Activated CD8-positive, alpha-beta memory T cell treated with anti-CD3 and anti-CD28 coated beads for 24 hours (primary cell): ENCODE data around the gene DENND6B.
A peak's percentile ranks its signal among the peaks of the same experiment; 100 is the strongest.
"Not testable (repeated sequence)": the region's sequence is repeated elsewhere in the genome, so short reads cannot be mapped to it uniquely, and the experiment has no call there.

Source experiments
- DNase-seq: peaks from one replicate; pipeline ENCODE4 v3.0.0-alpha.2; 2020

DENND6B gene, protein sequence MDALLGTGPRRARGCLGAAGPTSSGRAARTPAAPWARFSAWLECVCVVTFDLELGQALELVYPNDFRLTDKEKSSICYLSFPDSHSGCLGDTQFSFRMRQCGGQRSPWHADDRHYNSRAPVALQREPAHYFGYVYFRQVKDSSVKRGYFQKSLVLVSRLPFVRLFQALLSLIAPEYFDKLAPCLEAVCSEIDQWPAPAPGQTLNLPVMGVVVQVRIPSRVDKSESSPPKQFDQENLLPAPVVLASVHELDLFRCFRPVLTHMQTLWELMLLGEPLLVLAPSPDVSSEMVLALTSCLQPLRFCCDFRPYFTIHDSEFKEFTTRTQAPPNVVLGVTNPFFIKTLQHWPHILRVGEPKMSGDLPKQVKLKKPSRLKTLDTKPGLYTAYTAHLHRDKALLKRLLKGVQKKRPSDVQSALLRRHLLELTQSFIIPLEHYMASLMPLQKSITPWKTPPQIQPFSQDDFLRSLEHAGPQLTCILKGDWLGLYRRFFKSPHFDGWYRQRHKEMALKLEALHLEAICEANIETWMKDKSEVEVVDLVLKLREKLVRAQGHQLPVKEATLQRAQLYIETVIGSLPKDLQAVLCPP

DNA sequence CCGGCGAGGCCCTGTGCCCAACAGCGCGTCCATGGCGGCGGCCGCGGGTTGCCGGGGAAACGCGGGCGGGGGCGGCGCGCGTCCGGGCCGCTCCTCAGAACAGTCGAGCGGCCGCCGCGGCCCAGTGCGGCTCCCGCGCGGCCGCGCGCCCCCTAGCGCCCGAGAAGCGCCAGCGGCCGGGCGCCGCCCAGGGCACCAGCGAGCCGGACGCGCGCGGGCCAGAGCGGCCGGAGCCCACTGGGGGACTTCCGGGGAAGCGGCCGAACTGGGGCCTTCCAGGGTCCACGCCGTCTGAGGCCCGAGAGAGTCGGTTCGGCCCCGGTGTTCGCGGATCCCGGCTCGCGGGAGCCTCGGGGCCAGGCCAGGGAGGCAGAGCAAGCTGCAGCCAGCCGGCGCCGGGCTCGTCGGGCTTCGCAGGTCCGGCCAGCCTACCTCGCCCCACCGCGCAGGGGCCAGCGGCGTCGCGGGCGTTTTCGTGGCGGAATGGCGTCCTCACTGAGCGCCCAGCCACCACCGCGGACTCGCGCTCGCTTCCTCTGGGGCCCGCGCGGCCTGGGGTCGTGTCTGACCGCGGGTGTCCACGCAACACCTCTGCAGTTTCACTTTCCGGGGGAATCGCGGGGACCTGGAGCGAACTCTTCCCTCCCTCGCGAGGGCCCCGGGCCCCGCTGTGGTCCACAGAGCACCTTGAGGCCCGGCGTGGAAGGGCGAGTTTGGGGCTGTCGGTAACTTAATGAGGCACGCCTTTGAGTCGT lies at the start of gene DENND6B:
TSS of gene DENND6B (minus strand) at position 57 of the 755 bp plus-strand sequence. CDS start at position 33, 24 bp downstream.
- DNase-seq: peak; percentile 88

DNA sequence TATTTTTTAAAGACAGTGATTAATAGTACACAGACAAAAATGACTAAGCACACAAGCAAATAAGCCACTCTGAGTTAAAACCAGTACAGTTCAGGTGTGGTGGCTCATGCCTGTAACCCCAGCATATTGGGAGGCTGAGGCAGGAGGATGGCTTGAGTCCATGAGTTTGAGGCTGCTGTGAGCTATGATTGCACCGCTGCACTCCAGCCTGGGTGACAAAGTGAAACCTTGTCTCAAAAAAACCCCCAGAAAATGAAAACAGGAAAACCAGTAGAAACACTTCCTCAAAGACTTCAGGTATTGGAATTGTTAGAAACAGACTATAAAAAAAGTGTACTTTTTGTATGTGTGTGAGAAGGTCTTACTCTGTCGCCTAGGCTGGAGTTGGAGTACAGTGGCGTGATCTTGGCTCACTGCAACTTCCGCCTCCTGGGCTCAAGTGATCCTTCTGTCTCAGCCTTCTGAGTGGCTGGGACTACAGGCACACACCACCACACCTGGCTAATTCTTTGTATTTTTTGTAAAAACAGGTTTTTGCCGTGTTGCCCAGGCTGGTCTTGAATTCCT lies 49.4 kb upstream of the DENND6B start:
- no peak for DNase-seq

DNA sequence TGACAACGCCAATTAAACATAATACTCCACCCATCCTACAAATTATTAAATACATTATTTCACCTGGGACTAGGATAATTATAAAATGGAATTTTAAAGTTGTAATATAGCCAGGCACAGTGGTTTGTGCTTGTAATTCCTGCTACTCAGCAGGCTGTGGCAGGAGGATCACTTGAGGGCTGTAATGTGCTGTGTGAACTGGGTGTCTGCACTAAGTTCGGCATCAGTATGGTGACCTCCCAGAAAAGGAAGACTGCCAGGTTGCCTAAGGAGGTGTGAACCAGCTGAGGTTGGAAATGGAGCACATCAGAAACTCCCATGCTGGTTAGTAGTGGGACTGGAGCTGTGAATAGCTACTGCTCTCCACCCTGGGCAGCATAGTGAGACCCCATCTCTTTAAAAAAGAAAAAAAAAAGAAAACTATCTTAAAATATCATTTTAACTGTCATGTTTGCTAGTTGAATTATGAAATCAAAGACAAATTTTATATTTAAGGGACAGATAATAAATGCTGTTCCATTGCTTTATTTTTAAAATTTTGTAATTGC lies 44.4 kb upstream of the DENND6B start:
- no peak for DNase-seq

DNA sequence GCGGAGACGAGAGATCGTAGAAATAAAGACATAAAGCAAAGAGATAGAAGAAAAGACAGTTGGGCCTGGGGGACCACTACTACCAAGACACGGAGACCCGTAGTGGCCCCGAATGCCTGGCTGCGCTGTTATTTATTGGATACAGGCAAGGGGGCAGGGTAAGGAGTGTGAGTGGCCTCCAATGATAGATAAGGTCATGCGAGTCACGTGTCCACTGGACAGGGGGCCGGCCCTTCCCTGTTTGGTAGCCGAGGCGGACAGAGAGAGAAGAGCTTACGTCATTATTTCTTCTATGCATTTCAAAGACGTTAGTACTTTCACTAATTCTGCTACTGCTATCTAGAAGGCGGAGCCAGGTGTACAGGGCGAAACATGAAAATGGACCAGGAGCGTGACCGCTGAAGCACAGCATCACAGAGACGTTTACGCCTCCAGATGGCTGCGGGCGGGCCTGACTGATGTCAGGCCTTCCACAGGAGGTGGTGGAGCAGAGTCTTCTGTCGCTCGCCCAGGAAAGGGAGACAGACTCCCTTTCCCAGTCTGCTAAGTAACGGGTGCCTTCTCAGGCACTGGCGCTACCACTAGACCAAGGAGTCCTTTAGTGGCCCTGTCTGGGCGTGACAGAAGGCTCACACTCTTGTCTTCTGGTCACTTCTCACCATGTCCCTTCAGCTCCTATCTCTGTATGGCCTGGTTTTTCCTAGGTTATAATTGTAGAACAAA lies 41.1 kb upstream of the DENND6B start:
- DNase-seq: no peak

DNA sequence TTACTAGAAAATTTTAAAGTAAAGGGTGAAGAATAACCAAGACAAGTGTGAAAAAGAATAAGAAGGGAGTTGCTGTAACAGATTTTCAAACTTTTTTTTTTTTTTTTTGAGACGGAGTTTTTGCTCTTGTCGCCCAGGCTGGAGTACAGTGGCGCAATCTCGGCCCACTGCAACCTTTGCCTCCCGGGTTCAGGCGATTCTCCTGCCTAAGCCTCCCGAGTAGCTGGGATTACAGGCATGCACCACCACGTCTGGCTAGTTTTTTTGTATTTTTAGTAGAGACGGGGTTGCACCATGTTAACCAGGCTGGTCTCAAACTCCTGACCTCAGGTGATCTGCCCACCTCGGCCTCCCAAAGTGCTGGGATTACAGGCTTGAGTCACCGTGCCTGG lies 37.0 kb upstream of the DENND6B start:
- not testable (repeated sequence) for DNase-seq

DNA sequence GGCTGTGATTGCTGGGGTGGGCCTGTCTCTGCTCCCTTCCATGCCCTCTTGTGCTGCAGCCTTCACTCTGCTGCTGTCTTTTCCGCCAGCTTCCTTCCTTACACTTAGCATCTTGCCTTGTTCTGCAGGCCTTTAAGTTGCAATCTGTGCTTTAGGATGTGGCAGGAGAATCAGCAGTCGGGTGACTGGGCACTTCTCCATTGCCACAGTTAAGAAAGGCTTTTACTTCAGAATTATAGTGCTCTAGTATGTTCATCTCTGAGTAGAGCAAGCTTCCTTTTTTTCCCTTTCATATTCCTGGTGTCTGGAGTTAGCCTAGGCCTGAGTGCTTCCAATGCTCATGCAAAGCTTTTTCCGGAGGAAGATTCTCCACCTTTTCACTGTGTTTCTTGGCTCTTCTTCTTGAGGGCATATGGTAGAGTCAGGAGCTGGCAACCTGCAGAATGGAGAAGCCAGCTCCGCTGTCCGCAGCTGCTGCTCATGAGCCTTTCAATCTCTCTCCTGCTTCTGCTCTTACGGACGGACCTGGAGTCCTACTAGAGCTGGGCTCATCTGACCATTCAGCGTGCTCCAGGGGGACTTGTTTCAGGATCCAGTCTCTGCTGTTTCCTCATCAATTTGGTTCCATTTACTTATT lies 36.5 kb upstream of the DENND6B start:
- no peak for DNase-seq

DNA sequence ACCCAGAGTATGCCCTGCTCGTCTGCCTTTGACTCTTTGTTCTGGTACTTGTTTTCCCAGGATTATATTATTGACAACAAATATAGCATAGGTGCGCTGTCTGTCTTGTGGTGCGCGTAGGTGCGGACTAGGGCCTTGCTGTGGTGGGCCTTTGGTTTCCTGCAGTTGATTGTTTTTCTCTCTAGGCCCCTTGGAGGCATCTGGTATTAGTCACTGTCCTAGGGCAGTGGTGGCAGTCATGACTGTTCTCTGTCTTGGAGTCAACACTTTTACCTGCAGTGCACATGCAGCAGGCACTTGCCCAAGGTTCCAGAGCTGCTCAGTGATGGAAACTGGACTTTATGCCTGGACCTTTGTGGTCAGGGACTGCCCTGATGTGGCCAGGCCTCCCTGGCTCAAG lies 34.9 kb upstream of the DENND6B start:
- DNase-seq: peak; percentile 60

DNA sequence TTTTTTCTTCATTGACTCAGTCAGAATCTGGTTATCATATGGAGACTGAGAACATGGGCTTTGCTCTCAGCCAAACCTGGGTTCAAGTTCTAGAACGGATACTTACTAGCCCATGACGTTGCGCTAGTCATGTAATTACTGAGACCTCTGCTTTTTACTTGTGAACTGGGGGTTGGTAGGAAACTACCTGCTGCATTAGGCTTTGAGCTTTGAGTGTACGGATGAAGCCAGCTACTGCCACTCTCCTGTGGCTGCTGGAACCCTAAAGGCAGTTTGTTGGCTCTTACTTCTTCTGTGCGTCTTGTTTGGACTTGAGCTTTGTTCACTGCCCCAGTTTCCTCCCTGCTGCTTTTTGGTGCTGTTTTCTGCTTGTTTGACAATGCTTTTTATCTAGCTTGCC lies 34.4 kb upstream of the DENND6B start:
- DNase-seq: no peak

DNA sequence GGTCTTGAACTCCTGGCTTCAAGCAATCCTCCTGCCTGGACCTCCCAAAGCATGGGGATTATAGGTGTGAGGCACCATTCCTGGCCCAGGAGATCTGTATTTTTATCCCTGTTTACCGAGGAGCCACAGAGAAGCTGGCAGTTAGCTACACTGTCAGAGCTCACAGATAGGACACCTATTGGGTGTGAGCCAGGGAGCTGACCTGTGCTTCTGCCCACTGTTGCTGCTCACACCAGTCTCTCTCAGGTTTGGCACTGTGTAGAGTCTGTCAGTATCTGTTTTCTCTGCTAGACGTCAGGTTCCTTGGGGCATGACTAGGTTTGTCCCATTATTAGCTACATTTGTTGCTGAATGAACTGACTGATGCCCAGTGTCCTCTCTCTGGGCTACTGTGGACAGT lies 33.8 kb upstream of the DENND6B start:
- DNase-seq: no peak

DNA sequence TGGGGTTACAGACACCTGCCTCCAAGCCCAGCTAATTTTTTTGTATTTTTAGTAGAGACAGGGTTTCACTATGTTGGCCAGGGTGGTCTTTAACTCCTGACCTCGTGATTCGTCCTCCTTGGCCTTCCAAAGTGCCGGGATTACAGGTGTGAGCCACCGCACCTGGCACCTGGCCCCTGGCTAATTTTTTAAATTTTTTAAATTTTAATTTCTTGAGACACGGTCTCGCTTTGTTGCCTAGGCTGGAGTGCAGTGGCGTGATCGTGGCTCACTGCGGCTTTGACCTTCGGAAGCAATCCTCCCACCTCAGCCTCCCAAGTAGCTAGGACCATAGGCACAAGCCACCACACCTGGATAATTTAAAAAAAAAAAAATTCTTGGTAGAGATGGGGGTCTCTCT lies 30.9 kb upstream of the DENND6B start:
- DNase-seq: no peak

DNA sequence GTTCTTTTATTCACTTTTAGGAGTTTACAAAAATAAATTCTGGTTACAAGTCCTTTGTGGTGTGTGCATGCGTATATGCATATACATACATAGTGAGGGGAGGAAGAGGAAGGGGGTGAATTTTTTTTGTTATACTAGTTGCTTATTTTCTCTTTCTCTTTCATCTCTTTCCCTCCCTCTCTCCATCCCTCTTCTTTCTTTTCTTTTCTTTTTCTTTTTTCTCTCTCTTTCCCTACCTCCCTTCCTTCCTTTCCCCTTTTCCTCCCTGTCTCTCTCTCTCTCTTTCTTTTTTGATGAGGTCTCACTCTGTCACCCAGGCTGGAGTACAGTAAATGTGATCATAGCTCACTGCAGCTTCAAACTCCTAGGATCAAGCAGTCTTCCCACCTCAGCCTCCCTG lies 30.4 kb upstream of the DENND6B start:
- DNase-seq: no peak

DNA sequence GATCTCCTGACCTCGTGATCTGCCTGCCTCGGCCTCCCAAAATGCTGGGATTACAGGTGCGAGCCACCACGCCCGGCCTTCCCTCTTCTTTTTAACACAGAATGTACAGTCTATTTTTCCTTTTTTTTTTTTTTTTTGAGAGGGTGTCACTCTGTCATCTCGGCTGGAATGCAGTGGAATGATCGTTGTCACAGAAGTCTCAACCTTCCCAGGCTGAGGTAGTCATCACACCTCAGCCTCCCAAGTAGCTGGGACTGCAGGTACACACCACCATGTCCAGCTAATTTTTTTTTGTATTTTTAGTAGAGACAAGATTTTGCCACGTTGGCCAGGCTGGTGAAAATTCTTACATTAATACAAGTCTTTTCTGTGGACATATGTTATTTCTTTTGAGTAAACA lies 29.4 kb upstream of the DENND6B start:
- no peak for DNase-seq

DNA sequence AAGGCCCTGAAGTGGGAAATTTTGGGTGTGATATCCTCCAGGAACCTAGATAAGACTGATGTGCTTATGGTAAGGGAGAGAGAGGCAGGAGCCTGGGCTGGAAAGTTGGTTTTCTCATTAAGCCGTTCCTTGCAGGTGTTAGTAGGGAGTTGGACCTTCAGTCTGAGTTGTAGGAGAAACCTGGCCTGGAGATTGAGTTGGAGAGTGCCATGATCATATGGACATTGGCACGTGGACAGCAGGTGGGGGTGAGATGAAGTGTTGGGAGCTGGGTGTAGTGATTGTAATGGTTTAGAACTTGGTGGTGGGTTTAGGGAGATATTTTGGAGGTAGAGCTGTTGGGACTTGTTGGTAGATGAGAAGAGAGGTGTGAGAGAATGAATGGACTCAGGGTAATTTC lies 21.2 kb upstream of the DENND6B start:
- DNase-seq: no peak

DNA sequence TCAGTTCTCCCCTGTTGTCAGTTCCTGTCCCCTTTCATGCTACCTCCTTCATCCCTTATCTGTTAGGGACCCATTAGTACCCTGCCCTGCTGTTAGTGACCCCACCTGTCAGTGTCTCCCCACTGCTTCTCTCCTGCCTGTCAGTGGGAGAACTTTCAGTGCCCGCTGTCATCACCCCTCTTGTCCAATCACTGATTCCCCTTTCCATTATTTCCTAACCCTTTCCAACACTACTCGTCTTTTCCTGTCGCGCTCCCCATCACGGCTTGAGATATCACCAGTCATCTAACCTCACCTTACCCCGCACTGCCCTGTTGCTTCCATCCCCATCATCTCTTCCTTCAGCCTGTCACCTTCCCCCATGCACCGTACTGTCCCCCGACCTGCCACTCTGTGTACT lies 20.3 kb upstream of the DENND6B start:
- DNase-seq: no peak

DNA sequence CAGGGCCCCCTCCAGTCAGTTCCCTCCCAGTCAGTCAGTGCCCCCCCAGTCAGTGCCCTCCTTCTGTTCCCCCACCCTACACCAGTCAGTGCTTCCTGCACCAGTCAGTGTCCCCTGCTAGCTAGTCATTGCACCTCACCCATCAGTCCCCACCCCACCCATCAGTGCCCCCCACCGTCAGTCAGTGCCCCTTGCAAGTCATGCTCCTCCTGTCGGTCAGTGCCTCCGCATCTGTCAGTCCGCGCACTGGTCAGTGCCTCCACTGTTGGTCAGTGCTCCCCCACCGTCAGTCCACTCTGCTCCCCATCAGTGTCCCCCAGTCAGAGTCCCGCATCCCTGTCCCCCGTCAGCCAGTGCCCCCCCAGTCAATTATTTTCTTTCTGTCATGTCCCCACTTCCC lies 19.7 kb upstream of the DENND6B start:
- DNase-seq: no peak

DNA sequence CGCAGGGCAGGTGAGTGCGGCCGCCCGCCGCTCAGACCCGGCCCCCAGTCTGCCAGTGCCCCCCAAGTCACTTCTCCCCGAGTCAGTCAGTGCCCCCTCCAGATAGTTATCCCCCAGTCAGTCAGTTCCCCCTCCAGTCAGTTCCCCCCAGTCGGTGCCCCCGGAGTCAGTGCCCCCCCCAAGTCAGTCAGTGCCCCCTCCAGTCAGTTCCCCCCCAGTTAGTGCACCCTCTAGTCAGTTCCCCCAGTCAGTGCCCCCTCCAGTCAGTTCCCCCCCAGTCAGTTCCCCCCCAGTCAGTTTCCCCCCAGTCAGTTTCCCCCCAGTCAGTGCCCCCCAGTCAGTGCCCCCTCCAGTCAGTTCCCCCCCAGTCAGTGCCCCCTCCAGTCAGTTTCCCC lies 16.7 kb upstream of the DENND6B start:
- DNase-seq: no peak

DNA sequence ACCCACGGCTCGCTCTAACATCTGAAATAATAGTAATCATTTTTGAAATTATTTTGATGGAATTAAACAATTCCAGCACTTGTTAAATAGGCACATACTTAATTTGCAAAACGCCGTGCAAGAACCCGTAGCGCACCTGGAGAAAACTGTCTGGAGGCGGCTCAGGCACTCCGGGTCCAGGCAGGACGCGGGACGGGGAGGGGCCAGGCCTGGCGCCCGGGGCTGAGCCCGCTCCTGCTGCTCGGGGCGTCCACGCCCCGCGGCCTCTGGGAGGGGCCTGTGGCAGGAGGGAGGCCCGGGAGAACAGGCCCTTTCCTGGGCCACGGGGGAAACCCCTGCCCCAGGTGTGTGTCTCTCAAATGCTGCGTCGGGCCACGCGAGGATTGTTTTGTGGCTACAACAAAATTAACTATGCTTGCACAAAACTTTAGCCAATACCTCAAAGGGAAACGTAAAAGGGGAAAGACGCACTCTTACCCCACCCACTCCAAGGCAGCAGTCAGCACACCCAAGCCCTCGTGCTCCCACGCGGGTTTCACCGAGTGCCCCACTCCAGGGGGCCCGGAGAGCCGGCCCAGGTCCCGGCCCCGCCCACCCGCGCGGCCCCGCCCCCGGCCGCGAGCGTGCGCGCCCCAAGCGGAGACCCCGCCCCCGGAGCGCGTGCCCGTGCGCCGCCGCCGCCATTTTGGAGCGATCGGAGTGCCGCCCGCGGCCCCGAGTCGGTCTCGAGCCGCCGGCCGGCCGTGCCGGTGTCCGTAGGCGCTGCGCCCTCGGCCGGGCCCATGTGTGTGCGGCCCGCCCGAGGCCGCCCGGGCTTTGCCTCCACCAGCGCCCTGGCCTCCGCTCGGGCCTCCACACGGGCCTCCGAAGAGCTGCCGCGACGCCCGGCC lies 16.1 kb upstream of the DENND6B start, which contains the start of gene PPP6R2:
TSS of gene PPP6R2 (plus strand) at position 677 of the 890 bp plus-strand sequence. CDS start 50,582 bp downstream, outside the sequence.
- DNase-seq: peak; percentile 98

DNA sequence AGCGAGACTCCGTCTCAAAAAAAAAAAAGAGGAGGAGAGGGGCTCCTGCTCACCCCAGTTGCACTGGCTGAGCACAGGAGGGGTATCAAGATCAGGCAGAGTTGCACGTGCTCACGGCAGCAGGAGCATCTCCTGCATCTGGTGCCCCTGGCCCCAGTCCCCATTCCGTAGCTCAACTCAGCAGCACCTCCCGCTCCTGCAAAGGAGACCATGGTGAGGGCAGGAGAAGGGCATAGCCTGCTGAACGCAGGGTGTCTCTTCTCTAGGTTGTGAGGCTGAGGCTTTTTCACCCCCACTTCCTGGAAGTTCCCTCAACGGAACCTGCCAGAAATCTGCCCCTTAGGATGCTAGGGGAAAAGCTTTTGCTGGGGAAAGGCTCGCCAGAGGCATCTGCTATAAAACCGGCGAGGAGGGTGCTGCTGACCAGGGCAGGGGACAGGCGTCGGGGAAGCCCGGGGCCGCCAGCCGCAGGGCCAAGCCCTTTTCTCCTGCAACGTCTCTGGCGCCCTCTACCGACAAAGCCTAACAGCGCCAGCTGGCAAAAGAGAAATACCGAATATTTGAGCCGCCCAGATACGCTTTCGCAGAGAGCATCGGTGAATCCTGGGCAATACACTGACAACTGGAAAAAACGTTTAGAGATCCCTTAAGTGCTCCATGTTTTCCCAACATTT lies 15.3 kb upstream of the DENND6B start:
- DNase-seq: peak; percentile 97

DNA sequence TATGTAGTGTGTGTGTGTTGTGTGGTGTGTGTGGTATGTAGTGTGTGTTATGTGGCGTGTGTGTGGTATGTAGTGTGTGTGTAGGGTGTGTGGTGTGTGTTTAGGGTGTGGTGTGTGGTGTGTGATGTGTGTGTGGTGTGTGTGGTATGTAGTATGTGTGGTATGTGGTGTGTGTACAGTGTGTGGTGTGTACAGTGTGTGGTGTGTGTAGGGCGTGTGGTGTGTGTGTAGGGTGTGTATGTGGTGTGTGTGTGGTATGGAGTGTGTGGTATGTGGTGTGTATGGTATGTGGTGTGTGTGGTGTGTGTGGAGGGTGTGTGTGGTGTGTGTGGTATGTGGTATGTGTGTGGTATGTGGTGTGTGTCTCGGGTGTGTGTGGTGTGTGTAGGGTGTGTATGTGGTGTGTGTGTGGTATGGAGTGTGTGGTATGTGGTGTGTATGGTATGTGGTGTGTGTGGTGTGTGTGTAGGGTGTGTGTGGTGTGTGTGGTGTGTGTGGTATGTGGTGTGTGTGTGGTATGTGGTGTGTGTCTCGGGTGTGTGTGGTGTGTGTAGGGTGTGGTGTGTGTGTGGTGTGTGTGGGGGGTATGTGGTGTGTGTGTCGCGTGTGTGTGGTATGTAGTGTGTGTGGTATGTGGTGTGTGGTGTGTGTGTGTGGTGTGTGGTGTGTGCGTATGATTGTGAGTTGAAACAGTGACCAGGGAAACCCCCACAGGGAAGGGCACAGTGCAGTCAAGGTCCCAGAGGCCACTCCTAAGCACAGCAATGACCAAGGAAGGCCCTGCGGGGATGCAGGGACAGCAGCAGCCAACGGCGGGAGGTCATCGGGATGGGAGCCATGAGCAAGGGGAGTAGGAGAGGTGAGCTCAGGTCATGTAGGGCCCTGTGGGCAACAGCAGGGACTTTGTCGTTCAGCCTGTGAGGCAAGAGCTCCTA lies 13.4 kb upstream of the DENND6B start:
- no peak for DNase-seq
